ENCODE results near the gene CAP1. TPM values are rescaled to one million over a fixed set of nuclear protein-coding genes. Genes with fewer than 3 reads are reported as not detected.
A peak's percentile ranks its signal among the peaks of the same experiment; 100 is the strongest.

Gene CAP1
- total and polyA plus RNA-seq, 2 of the 13 experiments (the other 11 are each of a cell fraction or from before 2014, with no cell fraction given), result 174 to 195 TPM

DNA sequence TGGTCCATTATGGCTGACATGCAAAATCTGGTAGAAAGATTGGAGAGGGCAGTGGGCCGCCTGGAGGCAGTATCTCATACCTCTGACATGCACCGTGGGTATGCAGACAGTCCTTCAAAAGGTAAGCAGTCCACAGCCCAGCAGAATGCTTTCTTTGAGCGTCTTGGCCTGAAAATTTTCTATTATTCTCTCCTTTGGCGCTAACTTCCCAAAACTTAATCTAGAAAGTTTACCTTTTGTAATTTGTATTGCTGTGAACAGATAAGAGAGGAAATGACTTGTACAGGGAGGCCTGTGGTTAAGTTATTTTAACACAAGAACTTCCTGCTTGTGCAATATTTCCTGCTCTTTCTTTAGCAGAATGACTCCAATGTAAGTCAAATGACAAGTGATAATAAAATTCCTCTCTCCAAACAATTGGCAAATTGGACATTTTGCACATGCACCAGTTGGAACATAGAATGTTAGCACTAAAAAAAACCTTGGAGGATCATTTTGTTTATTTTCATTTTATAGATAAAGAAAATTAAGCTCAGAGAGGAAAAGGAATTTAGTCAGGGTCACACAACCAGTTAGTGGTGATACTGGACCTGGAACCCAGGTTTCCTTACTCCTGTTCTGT, 18.9 kb downstream of the CAP1 start:
- Histone ChIP-seq H3K27me3 (ENCODE audit: control insufficient read depth in 1 of 2, insufficient read depth in 2 of 2, low read length in 2 of 2) (no peaks in the 10 kb centered on the region), H3K4me2 (ENCODE audit: low read depth, low read length) (no peak overlapping the region), H3K9ac (ENCODE audit: insufficient read depth, low read depth, low read length) (no peak overlapping the region), H4K20me1 (ENCODE audit: insufficient read depth, low read length) (peaks cover 30% of the 10 kb centered on the region), H3K4me1 (ENCODE audit: insufficient read depth, low read length) (peaks cover 58% of the 10 kb centered on the region), H3K79me2 (ENCODE audit: insufficient read depth, low read length) (peaks cover 36% of the 10 kb centered on the region), H3K4me3 (replicated peaks in 1 of 3; ENCODE audit: insufficient read depth in 1 of 3, low read depth in 2 of 3, low read length in 3 of 3) (no peak overlapping the region), H3K27ac (ENCODE audit: extremely low read length, insufficient read depth, low read length) (peak overlapping the region; percentile 60), H3K36me3 (replicated peaks in 1 of 2; ENCODE audit: control insufficient read depth in 1 of 2, insufficient read depth in 2 of 2, low read length in 2 of 2) (peaks cover 14 to 43% of the 10 kb centered on the region in 2 experiments), H2AFZ (ENCODE audit: low read length) (no peak overlapping the region), H3K9me3 (ENCODE audit: low read length) (no peaks in the 10 kb centered on the region)
- ATAC-seq (peak; percentile 62), DNase-seq (ENCODE audit: low spot score) (peak; percentile 43), FAIRE-seq (no peak)
- ChIA-PET POLR2A (no interaction called here), CTCF (ENCODE audit: low intra/inter-chr PET ratio, low total read pairs) (no interaction called here)
- intact Hi-C loops (cut with micrococcal nuclease; ENCODE audit: unreplicated experiment) (no loop called here), in situ Hi-C loops (cut with HindIII; ENCODE audit: extremely low pct_ligation_motif_present, low pct_unique_long_range_greater_than_20kb) (no loop called here)
- 72% methylated on average over 4 of the region's 4 CpGs for WGBS (ENCODE audit: low lambda C conversion rate)
- no TSS peak for BruUV-seq (replicated peaks)
- TF ChIP-seq ZNF335 (CRISPR knock-in tag; IDR thresholded peaks at IDR 0.05) (no peak), RBAK (CRISPR knock-in tag; IDR thresholded peaks at IDR 0.05) (no peak), FOSL1 (CRISPR knock-in tag; IDR thresholded peaks at IDR 0.05; ENCODE audit: borderline replicate concordance) (no peak), ZNF597 (CRISPR knock-in tag; IDR thresholded peaks at IDR 0.05) (no peak), GABPA (IDR thresholded peaks at IDR 0.05; ENCODE audit: low read depth, low read length) (no peak), GABPA (CRISPR knock-in tag; IDR thresholded peaks at IDR 0.05; ENCODE audit: low read depth) (peak; percentile 48), ZGPAT (CRISPR knock-in tag; IDR thresholded peaks at IDR 0.05) (0 out of 2 replicates have a peak, but pooled peaks have one; percentile 5), MIXL1 (CRISPR knock-in tag; IDR thresholded peaks at IDR 0.05) (0 out of 2 replicates have a peak, but pooled peaks have one; percentile 22), ETV5 (CRISPR knock-in tag; IDR thresholded peaks at IDR 0.05; ENCODE audit: borderline replicate concordance) (peak; percentile 67; the same call in 1 of the 2 replicates), ISL2 (CRISPR knock-in tag; IDR thresholded peaks at IDR 0.05) (0 out of 2 replicates have a peak, but pooled peaks have one; percentile 16), ELF3 (CRISPR knock-in tag; IDR thresholded peaks at IDR 0.05) (peak; percentile 97), NRL (CRISPR knock-in tag; IDR thresholded peaks at IDR 0.05; ENCODE audit: borderline replicate concordance) (no peak), ZNF782 (CRISPR knock-in tag; IDR thresholded peaks at IDR 0.05; ENCODE audit: borderline replicate concordance) (no peak), AGO1 (IDR thresholded peaks at IDR 0.05; ENCODE audit: low read depth, low read length, poor library complexity, severe bottlenecking) (no peak), NFE2 (CRISPR knock-in tag; IDR thresholded peaks at IDR 0.05) (no peak), NFIC (IDR thresholded peaks at IDR 0.05; ENCODE audit: low read length) (peak; percentile 29; the same call in 1 of the 2 replicates), GATA4 (IDR thresholded peaks at IDR 0.05; ENCODE audit: borderline replicate concordance, low read depth) (no peak), SOX13 (IDR thresholded peaks at IDR 0.05) (no peak), SOX13 (CRISPR knock-in tag; conservative IDR thresholded peaks at IDR 0.05 in 1 of 2, IDR thresholded peaks at IDR 0.05 in 1 of 2) (peak in 1 of 2 experiments; percentile 34; a peak in 1 of 4 replicates), MXD4 (CRISPR knock-in tag; IDR thresholded peaks at IDR 0.05) (no peak), MAZ (IDR thresholded peaks at IDR 0.05; ENCODE audit: borderline replicate concordance, low read depth, low read length) (no peak), MAZ (CRISPR knock-in tag; IDR thresholded peaks at IDR 0.05; ENCODE audit: low read depth) (no peak)
- TF ChIP-seq, protein P1, sequence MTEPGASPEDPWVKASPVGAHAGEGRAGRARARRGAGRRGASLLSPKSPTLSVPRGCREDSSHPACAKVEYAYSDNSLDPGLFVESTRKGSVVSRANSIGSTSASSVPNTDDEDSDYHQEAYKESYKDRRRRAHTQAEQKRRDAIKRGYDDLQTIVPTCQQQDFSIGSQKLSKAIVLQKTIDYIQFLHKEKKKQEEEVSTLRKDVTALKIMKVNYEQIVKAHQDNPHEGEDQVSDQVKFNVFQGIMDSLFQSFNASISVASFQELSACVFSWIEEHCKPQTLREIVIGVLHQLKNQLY (CRISPR knock-in tag; IDR thresholded peaks at IDR 0.05), result no peak
